Left renal cortex interstitium (tissue), 4 donors: ENCODE measurements around the gene SFT2D3. TPM values are rescaled to one million over a fixed set of nuclear protein-coding genes. Genes with fewer than 3 reads are reported as not detected.
A peak's percentile ranks its signal among the peaks of the same experiment; 100 is the strongest.

ENCODE experiments used
- DNase-seq, 4 donors: peaks; one replicate each; pipeline ENCODE4 v3.0.0-alpha.2; 2013; ENCODE audit warnings: low read depth in 4 of 4, low spot score in 2 of 4, missing footprints in 1 of 4
- polyA plus RNA-seq, 4 donors: library from polyadenylated mRNA; unstranded; fragments of 120-200 nt; gene quantifications; one replicate each; pipeline ENCODE4 v1.2.1, GENCODE V29; 2013; ENCODE audit not compliant: insufficient read length in 4 of 4

SFT2D3 gene
- polyA plus RNA-seq, 4 donors: not detected

DNA sequence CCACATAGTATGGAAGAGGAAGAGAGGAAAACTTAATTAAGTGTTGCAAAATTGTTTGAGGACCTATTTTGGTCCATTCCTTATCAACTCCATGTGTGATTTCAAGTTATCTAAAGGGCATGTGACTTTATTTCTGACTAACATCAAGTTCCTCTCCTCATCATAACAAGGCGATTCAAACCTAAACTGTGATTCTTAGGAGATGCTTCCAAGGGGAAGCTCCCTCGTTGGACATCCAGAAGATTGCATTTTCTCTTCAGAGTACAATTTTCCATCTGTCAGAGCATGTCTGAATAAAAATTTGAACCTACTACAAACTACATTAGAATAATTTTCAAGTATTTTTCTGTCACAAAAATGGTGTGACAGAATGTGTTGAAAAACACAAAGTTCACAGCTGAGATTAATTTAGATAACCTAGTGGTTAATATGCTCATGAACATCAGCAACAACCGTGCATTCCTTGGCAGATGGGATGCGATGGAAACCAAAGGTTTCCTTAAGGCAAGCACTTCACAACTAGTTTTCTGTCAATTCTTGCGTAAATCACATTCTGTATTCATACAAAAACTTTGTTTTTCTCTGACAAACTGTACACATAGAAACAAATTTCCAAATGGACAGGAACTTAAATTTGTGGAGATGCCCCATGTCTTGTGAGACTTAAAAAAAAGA is 4.2 kb downstream of the SFT2D3 start:
- DNase-seq: no peak

DNA sequence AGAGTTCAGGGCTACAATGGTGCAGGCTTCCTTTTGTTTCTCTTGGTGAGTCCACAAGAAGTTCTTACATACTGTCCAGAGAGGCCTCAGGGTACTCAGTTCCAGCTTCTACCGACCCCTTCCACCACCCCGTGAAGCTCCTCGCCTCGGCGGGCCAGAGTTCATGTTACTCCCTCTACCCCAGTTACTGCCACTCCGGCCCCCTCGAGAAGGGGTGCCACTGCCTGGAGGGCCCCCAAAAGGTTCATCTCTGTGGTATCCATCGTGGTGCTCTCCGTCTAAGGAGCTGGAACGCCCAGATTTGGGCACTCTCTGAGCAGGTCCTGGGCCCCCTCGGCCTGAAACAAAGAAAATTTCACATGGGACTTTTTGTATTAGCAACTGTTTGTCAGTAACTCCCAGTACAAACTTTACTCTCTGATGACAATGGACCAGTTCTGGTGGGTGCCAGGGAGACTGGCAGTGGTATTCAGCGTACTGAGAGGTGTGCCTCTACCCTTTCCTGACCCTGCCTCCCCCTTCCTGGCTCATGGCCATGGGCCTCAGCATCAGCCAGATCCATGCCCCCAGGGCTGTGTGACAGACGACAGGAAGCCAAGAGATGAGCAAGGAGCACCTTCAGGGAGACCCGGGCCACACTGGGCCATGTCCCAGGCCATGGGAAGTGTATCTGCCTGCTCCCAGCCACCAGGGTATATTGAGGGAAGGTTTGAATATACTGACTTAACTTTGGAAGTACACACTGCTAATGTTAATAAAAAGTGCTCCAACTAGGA is 5.1 kb downstream of the SFT2D3 start:
- no peak for DNase-seq

DNA sequence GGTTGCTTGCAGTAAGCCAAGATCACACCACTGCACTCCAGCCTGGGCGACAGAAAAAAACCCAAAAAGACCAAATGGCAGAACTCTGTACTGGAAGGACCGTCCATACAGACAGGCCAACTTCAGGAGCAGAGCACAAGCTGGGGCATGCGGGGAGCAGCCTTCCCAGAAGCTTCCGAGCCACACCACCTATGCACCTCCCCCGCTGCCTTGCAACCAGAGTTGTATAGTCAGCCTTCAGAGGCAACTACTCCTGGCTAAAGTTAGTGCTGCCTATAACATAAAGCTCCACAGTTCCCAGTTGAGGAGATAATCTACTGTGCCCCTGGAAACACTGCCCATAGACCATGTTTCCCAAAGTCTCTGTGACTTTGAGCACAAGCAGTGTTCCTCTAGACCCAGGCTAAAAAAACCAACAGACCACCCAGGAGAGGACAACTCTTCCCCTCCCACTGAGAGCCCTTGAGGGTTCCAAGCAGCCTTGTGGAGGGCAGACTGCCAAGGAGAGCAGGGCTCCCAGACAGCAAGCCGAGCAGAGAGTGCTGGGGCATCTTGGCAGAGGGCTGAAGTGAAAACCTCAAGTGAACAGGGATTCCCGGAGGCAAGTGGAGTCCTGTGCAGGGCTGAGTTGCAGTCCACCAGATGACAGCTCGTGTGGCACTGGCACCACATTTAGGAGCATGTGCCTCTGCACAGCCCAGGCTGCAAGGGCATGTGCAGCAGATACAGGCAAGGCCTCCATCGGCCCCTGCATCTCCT is 6.8 kb downstream of the SFT2D3 start:
- DNase-seq: no peak

DNA sequence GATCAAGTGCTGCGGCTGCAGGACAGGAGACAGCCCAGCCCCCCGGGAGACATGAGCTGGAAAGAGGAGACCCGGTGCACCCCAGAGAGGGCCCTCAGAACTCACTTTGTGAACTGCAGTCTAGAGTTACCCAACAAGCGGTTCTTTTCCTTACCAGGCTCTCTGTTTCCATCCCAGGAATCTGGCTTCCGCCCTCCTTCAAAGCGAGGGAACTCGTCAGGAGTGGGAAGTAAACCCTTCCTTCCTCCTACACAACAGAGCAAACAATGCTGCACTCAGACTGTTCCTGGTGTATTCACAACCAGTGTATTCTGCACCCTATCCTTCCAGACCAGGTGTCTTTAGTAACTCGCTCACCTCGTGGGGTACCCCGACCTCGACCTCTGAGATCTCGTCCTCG is 8.0 kb downstream of the SFT2D3 start:
- no peak for DNase-seq

DNA sequence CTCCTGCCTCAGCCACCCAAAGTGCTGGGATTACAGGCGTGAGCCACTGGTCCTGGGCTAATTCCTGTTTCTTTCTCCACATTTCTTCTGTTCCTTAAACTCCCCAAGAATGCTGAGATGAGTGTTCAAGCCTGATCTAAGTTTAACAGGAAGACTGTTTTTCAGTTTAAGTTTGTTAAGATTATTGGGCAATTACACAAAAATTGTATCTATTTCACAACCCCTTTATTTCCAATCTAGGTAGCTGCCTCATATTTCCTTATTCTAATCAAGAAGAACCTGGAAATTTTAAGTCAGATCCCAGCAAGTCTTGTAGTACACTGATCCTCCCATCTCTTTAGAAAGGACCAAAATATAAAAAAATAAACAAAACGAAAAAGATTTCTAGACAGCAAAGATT is 11.7 kb downstream of the SFT2D3 start:
- no peak for DNase-seq

DNA sequence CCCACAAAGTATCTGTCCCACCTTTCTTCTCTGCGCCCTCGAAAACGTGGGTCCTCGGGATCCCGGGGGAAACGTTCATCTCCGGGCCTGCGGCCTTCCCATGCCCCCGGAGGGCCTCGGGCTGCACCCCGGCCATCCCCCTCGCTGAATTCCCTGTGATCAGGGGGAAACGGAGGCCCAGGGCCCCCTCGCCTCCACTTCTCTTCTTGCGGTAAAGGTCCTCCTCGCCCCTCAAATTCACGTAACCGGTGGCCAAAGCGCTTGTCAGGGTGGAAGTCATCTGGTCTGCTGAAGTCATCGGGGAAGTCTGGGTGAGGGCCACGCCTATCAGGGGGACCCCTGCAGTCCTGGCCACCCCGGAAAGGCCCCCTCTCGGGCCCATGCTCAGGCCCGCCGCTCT is 12.3 kb downstream of the SFT2D3 start:
- DNase-seq: no peak

DNA sequence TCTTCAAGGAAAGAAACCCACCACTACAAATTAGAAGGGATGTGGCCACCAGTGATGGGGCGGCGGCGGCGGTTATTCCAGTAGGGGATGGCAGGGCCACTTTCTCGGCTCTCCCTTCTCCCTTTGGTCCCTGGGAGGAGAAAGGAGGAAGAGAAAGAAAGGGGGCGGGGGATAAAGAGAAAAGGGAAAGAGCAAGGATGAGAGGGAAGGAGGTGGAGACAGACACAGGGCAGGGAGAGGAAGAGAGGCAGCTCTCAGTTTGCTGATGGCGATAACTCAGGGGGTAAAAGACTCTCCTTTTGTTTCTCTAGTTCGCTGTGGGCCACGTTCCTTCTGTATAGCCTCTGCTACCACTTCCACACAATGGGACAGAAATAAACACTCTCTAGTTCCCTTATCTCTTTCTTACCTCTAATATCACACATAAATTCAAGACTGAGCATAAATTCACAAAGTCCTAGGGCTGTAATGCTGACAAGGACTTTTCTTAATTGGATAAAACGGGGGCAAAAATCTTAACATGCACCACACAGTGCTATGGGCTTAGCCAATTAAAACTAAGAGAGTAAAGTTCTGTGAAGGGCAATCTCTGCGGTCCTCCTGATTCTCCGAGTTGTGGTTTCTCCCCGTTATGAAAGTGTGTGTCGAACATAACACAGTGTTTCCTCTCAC is 14.6 kb downstream of the SFT2D3 start:
- DNase-seq: no peak

DNA sequence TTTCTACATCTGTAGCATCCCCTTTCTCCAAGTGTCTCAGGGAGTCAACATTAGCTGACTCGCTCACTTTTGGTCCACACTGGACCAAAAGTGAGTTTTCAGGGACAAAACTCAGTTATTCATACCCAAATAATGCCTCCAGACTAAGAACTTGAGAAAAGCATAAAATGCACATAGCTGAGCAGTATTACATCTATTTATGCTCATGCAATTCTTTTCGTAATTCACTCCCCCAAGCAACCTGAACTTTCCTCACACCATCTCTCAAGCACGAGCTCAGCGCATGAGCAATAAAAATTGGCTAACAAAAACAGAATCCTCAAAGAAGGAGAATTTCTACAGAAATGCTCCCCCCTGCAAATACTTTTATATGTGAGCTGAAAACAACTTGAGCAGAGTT is 17.0 kb downstream of the SFT2D3 start:
- DNase-seq: no peak

DNA sequence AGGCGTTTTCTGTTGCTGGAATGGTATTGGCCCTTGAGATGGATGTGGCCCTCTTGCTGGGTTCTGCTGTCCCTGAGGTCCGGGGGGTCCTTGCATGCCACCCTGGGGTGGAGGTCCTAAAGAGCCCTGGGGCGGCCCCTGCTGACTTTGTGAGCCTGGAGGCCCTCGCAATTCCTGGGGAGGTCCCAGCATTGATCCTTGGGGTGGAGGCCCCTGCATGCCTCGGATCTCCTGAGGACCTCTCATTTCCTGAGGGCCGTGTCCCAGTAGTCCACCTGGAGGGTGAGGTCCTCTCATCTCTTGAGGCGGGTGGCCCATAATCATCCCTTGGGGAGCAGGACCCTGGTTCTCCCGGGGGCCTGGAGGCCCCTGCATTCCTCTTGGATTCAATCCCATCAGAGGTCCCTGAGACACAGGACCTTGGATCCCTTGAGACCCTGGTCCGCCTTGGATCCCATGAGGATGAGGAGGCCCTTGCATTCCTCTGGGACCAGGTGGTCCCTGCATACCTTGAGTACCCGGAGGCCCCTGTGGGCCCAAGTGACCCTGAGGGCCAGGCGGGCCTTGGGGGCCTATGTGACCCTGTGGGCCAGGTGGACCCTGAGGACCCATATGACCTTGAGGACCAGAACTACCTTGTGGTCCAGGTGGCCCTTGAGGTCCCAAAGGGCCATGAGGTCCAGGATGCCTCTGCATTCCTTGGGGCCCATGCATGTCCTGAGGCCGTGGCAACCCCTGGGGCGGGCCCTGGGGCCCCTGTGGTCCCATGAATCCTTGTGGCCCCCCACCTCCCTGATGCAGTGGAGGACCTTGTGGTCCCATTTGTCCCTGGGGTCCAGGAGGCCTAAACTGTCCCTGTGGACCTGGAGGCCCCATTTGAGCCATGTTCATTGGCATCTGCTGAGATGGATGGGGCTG is 18.3 kb downstream of the SFT2D3 start:
- no peak for DNase-seq

DNA sequence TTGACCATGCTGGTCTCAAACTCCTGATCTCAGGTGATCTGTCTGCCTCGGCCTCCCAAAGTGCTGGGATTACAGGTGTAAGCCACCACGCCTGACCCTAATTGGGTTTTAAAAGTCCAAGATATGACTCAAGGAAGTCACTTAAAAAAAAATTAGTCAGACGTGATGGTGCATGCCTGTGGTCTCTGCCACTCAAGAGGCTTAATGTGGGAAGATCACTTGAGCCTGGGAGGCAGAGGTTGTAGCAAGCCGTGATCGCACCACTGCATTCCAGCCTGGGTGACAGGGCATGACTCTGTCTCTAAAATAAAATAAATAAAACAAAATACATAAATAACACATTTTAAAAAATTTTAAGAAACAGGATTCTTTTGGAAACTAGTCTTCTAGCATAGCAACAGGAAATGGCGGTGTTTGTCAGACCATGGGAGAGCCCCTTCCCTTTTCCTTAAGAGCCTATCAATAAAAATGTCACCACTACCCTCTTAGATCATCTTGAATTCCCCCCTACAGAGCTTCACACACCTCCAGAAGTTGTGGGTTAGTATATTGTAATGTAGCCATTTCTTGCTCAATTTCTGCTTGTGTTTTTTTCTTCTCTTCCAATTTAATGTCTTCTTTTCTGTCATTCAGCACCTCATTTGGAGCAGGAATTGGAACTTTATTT is 20.1 kb downstream of the SFT2D3 start:
- no peak for DNase-seq

DNA sequence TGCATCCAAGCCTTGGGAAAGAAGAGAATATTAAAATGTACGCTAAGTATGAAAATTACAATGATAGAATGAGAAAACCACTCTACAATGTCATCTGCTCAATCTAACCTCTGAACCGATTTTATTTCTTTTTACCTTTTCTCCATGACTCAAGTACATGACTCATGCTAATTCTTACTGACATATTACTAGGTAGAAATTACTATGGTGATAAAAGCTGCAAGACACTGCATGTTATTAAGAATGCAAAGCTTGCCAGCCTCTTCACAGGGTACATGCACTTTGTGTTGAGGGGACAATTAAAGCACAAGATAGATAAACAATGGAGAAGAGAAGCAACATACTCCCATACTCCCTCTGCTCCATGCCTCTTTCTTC is 20.7 kb downstream of the SFT2D3 start:
- no peak for DNase-seq

DNA sequence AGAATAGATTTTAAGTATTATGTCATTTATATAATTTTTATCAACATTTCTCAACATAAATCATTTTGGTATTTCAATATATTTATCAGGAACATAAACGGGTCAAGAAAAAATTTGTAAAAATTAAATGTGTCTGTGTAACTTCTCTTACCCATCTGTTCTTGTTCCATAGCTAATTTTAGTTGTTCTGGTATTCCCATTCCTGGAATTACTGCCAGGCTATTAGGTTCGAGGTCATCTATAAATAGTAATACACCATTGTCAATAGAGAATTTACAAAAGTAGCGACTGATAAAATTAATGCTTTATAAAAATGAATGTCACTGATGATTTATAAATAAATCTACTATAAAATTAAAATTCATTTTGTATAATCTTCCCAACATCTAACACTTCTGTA is 21.5 kb downstream of the SFT2D3 start:
- no peak for DNase-seq

DNA sequence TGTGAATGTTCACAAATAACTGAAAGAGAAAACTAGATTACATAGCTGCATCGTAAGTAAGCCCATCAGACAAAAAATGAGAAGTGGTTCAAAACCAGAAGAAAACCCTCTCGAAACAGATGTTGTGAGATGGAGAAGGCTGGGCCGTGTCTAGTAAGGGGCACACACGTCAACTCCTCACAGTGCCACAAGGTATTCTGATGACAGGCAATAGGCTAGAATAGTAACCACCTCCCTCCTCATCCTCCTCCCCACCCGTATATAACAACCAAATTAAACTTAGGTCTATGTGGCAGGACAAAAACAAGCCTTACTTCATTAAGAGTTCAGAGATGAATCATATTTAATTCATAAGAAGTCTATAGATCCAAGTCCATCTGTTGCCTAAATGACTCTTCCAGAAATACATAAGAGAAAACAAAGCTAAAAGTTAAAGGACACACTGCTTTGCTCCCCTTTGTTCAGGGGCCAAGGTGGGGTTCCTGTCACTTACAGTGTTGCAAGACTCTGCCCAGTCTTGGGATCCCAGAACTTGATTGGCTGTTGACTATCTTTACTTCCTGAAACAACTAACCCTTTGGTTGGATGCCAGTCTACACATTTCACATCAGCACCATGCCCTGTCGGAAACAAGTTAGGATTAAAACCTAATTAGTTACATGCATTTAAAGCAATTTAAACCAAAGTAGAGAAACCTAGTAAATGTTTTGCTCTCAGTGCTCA is 25.0 kb downstream of the SFT2D3 start:
- DNase-seq: no peak

DNA sequence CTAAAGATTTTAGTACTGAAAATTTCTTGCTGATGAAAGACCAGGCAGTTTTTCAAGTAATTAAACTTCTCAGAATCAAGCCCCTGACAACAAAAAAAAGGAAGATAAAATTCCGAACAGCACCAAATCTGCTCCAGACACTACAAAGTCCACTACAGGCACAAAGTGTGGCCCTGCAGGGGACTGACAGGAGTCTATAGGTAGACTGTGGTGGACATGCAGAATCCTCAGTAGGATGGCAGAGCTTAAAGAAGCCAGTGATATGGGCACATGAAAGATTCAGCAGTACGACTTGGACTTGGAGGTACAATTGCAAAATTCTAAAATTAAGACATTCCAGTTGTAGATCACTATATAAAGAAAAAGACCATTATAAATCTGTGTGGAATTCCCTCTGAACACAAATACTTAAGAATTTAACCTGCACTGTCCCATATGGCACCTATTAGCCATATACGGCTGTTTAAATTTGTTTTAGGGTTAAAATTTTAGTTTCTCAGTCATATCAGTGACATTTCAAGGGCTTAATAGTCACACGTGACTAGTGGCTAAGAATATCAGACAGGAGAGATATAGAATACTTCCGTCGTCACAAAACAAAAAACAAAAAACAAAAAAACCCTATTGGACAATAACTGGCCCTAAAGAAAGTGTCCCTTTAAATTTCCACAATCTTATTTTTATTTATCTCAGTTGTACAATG is 32.0 kb downstream of the SFT2D3 start:
- DNase-seq: no peak

DNA sequence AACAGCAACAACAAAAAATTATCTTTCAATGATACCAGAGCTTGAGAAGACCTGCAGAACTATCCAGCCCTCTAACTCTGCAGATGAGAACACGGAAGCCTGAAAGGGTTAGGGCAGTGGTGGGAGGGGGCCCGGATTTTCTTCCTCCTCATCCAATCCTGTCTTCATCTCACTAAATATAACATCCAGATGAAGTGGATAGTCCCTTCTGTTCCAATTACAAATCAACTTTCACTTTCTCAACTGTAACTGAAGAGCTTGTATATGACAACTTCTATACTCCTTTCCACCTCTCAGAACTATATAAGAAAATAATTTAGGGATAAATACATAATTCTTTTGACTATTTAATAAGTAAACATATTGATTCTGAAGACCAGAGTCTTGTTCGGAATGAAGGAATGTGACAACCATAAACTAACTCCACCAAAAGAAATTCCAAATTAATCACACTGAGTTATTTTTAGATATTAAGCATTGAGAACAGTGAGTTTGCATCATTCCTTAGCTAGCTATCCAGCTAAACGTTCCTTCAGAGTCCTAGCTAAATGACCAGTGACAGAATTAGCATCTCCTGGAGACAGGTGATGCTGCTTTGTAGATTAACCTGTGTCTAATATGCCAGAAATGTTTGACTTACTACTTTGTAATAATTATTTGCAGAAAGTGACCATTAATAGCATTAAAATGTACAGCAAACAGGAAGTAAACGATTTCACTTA is 32.7 kb downstream of the SFT2D3 start:
- no peak for DNase-seq

DNA sequence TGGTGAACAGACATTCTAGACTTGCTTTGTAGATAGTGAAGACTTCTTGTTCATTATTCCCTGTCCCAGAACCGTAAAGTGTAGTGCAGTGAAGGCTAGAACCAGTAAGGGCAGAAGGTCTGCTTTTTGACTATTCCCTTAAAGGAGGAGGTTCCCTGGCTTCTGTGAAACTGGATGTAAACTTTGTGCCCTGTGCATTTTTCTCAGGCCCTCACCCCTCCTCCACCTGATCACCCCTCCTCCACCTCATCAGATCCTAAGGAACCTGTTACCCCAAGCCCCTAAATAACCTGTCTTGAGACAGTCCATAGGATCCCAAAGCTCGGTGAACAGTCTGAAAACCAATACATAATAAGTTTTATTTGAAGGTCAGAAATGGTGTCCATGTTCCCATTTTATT is 33.7 kb downstream of the SFT2D3 start:
- peak in 1 of 4 donors; percentile 13 for DNase-seq

DNA sequence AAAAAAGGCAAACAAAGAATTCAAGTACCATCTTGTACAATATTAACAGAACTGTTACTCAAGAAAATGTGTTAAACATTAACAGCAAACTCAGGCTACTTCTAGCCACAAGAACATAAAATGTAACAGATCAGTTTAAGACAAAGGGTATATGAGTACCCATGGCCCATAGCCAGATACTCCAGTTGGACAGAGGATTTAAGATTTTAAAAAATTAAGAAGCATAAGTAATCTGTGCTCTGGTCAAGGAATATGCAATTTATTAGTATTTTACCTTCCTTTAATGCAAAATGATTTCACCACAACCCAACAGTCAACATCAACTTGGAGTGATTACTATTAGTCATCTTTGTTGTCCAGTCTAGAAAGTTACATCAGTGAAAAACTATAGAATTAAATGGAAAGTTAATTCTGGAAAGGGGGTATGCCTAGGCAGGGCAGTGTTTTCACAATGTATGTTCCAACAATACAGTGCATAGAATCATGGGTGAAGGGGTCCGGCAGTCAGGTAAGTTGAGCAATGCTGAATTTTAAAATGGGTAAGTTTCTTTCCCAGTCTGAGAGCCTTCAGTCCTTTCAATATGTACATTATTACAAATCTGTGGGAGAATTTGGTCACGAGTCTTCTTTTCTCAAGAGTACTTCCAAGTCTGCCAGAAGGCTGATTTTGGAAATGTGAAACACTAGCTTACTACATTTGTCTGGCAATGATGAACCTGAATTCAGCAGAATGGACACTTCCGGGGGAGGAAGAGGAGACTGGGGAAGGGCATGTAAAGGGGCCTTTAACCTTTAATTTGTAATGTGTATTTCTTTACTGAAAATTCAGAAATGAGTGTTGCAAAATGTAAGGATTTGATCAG is 34.5 kb downstream of the SFT2D3 start:
- peak in 1 of 4 donors; percentile 25 for DNase-seq
